EL (cell line): ENCODE data around the gene CACNG4.
A peak's percentile ranks its signal among the peaks of the same experiment; 100 is the strongest.
"Not testable (repeated sequence)": the region's sequence is repeated elsewhere in the genome, so short reads cannot be mapped to it uniquely, and the experiment has no call there.

ENCODE experiments used
- DNase-seq: peaks from one replicate; pipeline ENCODE4 v3.0.0-alpha.2; 2016

Gene CACNG4

DNA sequence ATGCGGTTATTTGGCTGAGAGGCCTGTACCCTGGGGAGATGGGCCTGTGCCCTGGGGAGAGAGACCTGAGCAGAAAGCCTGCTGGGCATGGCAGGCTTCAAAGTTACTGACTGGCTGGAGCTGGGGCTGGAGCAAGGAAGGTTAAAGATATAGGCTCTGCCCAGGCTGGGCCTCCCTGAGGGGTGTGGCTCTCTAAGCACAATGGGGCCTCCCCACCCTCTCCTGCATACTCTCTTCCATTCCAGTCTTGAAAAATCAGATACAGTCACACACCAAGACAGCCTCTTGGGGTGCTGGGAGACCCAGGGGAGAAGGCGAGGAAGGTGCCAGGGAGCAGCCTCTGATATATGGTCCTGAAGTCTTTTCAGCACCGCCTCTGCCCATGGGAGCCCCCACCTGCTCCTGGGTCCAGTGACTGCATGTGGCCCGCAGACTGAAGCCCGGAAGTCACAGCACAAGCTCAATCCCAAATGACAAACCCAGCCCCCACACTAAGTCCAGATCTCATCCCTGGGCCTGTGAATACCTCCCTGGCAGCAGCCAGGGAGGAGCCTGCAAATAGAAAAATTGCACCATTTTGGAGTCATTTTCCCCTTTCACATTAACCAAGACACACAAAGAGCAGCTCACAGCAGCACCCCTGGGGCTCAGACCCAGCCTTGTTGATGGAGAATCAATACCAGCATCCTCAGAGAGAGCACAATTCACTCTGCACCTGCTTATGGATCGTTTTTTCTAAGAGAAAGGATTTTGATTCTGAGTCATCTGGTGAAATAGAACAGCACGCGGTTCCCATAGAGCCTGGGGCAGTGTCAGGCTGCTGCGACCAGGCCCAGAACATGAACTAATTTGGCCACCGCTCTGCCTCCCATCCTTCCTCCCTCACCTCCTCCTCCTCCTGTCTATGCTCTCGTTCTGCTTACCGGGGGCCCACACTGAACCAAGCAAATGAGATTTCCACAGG lies 54.2 kb downstream of the CACNG4 start:
- no peak for DNase-seq

DNA sequence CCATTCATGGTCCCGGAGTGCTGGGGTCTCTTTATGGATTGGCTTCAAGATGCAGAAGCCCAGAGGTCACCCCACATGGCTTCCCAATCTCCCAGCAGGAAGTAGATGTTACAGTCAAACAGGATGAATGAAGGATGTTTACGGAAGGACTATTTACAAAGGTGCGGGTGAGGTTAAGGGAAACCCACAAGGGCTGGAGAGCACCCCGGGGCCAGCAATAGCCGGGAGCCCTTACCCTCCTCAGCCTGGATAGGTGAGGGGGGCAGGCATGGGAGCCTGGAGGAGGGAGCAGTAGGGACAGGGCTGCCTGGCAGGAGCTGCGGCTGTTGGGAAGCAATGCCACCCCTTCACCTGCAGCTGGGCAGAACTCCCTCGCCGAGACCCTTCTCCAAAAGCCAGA lies 55.3 kb downstream of the CACNG4 start:
- DNase-seq = no peak

DNA sequence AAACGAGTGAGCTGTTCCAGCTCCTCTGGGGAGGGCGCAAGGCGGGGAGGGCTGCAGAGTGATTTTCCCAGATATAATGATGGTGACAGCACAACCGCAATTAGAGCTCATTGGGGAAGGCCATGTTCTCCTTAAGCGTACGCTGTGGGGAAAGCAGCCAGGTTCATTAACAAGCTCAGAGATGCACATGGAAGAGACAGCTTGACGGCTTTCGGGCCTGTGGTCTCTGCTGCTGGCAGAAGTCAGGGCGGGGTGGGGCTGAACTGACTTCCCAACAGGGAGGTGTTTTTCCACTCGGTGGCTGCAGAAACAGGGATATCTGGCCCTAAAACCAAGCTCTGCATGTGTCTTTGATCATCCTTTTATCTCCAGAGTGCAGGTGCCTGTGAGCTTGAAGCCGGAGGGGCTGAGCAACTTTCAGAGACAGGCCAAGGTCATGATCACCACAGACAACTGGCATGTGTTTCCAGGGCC lies 55.8 kb downstream of the CACNG4 start:
- DNase-seq = no peak

DNA sequence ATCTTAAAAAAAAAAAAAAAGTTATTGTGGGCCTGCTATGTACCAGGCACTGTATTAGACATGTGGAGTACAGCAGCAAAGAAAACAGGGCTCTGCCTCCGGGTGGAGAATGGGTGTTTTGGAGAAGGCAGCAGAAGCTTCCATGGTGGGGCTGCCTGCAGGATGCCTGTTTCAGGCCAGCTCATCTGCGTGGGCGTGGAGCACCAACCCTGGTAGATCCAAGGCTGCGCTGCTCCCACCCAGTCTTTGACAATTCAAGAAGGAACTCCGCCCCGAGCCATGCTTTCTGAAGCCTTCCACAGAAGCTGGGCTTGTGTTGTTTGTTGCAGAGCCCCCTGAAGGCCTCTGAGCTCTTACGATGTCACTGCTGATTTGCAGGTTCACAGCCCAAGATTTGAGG lies 56.7 kb downstream of the CACNG4 start:
- DNase-seq = no peak

DNA sequence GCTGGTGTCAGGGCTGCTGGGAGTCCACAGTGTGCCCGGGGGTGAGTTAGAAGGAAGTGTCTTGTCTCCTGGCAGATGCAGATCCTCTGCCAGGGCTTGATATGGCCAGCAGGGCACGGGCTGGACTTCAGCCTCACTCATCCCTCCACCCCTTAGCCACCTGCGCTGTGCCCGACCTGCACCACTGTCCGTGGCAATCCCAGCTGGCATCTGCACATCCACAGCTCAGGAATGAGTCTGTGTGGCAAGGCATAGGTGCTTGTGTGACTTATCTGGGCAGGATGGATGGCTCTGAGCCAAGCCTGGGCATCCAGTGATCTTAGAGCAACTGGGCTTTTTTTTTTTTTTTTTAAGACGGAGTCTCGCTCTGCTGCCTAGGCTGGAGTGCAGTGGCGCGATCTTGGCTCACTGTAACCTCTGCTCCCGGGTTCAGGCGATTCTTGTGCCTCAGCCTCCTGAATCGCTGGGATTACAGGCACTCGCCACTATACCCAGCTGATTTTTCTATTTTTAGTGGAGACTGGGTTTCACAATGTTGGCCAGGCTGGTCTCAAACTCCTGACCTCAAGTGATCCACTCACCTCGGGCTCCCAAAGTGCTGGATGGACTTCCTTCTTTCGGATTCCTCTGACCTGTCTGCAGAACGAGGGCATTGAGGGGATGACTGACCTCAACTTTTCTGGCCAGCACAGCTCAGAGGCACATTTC lies 57.4 kb downstream of the CACNG4 start:
- no peak for DNase-seq

DNA sequence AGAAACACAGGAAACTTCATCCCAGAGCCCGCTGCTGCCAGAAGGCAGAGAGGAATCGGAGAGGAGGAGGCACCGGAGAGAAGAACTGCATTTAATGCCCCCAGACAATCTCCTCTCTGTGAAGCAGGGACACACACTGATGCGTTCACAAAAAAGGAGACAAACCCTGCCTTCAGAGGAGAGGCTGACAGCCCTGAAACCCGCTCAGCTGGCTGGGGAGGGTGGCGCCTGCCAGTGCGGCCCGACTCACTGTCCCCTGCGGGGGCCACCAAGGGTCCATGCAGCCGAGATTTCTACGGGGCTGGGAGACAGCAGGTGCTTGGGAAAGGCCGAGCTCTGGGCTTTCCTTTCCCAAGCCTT lies 57.9 kb downstream of the CACNG4 start:
- no peak for DNase-seq

DNA sequence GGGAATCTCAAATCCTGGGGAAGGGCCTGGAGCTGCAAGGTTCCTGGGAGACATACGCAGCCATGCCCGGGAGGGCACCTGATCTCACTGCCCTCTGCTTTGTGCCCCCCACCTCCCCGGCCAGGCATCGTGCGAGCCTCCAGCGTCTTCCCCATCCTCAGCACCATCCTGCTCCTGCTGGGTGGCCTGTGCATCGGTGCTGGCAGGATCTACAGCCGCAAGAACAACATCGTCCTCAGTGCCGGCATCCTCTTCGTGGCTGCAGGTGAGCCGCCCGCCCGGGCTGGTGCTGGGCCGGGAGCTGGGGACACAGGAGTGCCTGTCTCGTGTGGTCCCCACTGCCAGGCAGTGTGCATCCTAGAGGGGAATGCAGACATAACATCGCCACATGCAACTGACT lies 60.2 kb downstream of the CACNG4 start:
- DNase-seq = no peak

DNA sequence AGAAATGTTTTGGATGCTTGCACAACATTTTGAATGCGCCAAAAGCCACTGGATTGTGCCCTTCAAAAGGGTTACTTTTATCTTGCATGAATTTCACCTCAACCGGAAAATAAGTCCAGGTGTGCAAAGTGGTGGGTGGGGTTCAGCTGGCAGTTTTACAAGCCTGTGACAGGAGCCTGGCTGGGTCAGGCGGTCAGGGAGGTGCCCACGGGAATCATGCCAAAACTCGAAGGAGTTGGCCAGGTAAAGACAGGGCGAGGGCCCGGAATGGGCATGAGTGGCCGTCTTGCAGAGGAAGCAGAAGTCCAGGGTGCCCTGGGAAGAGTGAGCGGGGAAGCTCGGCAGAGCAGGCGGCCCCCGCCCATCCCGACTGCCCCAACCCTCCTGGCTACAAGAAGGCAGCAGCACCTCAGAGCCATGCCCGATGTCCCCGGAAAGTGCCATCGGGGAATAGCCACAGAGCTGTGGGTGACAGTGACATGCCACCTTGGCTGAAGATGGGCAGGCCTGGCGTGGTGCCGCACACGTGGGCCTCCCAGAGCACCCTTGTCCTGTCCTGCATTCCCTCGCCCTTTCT lies 60.8 kb downstream of the CACNG4 start:
- no peak for DNase-seq

DNA sequence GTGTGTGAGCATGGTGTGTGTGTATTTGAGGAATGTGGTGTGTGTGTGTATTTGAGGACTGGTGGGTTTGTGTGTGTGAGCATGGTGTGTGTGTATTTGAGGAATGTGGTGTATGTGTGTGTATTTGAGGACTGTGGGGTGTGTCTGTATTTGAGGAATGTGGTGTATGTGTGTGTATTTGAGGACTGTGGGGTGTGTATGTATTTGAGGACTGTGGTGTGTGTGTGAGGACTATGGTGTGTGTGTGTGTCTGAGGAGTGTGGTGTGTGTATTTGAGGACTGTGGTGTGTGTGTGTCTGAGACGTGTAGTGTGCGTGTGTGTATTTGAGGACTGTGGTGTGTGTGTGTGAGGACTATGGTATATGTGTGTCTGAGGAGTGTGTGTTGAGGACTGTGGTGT lies 61.8 kb downstream of the CACNG4 start:
- DNase-seq = no peak

DNA sequence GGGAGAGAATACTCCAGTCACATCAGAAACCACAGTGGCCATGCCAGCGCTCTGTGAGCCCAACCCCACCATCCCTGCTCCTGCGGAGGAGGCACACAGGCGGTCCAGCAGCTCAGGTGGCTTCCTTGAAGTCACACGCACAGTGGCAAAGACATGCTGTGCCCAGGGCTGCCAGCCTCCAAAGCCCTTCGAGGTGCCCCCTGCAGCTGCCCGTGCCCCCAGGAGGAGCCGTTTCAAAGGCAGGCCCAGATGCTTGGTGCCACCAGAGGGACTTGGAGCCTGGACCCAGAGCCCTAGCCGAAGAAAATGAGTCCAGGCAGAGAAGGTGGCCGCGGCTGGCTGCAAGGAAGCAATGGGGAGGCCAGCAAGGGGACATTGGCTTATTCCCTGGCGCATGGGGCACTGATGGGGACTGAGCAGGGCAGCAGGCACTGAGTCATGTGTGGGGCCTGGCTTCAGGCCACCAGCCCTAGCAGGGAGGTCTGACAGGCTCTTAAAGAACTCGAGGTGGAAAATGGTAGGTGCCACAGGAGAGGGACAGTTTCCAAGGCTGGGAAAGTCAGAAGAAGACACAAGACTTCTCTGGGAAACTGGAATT lies 62.6 kb downstream of the CACNG4 start:
- DNase-seq = peak; percentile 20

DNA sequence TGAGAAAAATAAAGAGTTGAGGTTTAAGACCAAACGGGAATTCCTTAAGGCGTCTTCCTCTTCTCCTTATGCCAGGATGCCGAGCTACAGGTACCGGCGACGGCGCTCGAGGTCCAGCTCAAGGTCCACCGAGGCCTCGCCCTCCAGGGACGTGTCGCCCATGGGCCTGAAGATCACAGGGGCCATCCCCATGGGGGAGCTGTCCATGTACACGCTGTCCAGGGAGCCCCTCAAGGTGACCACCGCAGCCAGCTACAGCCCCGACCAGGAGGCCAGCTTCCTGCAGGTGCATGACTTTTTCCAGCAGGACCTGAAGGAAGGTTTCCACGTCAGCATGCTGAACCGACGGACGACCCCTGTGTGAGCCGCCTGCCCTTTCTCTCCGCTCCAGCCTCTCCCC lies 66.1 kb downstream of the CACNG4 start:
- no peak for DNase-seq

DNA sequence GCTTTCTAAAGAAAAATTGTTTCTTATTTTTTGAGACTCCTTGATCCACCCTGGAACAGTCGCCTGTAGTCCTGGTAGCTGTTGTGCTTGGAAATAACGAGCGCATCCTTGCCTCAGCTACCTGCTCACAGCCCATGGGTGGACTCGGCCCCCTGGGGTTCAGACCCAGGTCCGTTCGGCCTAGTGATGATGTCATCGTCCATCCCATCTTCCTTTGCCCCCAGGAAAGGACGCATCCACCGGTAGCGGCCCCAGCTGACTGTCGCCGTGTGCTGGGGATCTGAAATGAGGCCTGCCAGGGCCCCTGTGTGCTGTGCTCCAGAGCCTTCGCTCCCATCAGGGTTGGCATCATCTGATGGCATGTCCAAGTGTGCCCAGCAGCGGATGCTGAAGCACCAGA lies 67.9 kb downstream of the CACNG4 start:
- DNase-seq = no peak

DNA sequence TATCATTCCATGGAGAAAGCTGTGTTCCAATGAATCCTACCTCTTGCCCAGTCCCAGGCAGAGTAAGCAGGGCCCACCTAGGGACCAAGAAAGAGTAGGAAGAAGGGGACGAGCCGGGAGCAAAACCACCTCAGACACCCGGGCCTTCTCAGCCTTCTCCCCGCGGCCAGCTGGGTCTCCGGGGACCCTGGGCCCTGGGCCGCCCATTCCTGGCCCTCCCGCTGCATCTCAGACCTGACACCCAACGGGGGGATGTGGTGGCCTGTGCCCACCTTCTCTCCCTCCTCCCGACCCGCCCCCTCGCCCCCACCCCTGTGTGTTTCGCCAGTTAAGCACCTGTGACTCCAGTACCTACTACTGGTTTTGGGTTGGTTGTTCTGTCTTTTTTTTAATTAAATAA lies 68.5 kb downstream of the CACNG4 start:
- DNase-seq = no peak

DNA sequence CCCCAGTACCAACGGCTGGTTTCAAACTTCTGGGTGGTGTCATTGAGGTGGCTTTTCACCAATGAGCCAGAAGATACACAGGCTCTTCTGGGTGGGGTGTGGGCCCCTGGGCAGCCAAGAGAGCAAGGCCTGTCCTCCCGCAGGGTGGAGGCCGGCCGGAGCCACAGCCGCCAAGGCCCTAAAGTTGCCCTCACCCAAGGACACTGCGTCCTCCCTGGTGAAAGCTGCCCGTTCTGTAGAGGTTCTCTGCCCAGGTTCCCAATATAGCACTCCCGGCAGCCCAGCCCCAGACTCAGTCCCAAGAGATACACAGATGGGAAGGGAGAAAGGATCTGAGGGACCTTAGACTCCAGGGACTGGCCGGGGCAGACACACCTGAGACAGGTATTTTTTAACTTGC lies 69.1 kb downstream of the CACNG4 start:
- DNase-seq = no peak

DNA sequence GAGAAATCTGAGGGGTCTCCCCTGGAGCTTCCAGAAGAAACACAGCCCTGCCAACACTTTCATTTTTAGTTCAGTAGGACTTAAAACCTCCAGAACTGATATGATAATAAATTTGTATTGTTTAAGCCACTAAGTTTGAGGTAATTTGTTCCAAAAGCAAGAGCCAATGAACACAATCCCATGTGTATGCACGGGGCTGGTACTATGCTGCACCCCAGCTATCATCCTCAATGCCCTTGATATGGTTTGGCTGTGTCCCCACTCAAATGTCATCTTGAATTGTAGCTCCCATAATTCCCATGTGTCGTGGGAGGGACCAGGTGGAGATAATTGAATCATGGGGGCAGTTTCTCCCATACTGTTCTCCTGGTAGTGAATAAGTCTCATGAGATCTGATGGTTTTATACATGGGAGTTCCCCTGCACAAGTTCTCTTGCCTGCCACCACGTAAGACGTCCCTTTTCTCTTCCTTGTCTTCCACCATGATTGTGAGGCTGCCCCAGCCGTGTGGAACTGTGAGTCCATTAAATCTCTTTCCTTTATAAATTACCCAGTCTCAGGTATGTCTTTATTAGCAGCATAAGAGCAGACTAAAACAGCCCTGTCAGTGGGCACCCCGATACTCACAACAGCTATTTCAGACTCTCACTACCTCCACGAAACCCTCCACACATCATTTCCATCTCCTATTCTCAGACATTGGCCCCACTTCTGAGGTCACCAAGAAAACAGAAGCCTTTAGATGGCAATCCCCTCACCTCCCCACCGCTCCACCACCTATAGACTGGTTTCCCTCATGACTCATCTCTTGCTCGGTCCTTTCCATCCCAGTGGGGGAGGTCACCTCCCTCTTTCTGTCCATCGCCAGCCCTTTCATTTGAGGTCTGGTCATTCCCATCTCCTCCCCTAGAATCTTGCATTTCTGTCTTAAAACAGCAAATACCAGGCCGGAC lies 70.9 kb downstream of the CACNG4 start:
- DNase-seq = no peak

DNA sequence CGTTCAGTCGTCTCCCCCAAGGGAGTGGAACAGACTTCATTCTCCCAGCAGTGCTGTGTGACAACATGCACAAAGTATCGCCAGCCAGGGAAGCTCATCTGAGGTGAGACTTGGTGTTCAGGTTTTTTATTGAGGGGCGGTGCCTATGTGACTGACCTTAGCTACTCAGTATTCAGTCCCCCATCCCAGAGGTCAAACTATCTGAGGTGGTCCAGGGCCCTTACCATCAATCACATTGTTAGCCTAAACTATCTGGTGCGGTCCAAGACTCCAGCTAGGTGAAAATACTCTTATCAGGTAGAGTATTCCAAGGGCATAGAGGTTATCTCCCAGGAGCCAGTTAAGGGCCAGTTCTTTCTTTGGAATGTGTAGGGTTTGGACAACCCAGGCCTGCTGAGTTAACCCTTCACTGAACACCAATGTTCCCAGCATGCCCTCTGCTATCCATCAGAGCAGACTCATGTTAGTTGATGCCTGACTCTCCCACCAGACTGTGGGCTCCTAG lies 74.4 kb downstream of the CACNG4 start:
- DNase-seq = no peak

DNA sequence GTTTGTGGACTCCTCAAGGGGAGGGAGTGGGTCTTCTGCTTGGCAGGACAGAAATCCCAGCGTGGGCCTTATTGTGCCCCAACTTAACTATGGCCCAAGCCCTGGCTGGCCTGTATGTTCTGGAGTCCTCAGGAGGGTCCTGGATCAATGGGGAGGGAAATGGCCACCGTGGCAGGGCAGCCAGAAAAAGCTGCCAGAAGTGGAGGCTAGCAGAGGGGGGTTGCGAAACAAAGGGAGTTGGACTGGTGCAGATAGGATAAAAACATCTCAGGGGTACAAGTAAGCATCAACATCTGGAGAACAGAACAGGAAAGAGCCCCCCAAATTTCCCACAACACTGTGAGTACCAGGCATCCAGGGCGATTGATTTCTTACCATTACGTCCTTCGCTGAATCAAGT lies 76.1 kb downstream of the CACNG4 start:
- DNase-seq = no peak

DNA sequence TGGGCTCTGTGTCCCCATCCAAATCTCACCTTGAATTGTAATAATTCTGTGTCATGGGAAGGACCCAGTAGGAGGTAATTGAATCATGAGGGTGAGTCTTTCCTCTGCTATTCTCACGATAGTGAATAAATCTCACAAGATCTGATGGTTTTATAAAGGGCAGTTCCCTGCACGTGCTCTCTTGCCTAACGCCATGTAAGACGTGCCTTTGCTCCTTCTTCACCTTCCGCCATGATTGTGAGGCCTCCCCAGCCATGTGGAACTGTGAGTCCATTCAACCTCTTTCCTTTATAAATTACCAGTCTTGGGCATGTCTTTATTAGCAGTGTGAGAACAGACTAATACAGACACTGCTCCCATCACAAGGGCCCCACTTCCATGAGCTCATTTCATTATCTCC lies 76.6 kb downstream of the CACNG4 start:
- DNase-seq = not testable (repeated sequence)

DNA sequence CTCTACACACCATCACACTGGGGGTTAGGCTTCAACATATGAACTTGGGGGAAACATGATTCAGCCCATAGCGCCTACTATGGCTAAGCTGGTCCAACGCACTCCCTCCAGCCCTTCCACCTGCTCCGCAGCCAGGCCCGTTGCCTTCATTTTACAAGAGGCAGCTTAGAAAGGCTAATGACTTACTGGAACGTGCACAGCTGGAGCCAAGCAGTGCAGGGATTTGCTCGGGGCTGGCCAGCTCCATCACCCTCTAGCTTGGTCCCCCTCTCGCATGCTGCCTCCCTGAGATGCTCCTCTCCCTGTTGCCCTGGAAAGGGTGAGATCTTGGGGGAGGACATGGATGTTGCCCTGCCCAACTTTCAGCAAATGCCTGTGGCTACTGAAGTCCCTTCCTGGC lies 77.0 kb downstream of the CACNG4 start:
- no peak for DNase-seq

DNA sequence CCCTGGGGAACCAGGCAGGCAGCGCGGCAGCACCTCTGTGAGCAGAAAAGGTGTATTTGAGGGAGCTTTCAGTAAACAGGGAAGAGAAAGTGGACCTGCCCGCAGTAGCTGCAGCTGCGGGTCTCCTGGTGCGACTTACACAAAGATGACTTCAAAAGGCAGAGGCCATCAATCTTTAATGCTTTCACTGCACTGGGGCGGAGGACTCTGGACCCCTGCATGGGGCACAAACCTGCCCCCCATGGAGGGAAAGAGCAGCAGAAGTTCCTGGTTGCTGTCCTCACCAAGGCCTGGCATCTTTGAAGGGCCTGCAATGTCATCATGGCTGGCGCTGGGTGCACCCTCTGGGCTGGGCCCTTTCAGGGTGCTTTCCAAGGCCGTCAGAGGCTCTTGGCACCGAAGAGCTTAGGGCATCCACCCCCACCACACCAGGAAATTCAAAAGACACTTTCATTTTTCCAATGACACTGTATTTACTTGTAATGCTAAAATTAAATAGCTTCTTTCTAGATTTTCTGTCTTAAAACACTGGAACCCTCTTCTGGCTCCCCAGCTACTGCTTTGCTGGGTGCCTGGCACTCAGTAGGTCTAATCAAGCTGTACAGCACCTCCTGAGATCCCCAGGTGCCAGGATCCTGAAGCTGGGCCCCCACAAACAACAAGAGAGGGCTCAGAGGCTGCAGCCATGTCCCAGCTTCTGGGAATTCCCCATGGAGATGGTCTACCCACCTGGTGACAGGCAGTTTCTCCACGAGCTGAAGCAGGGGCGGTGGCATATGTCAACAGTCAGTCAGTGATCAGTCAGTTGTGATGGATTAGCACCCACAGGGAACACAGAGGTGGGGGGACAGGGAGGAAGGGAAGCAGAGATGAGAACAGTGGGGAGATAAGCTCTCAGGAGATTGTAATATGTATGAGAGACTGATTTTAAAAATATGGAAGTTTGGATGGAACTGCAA lies 77.7 kb downstream of the CACNG4 start:
- DNase-seq = no peak

DNA sequence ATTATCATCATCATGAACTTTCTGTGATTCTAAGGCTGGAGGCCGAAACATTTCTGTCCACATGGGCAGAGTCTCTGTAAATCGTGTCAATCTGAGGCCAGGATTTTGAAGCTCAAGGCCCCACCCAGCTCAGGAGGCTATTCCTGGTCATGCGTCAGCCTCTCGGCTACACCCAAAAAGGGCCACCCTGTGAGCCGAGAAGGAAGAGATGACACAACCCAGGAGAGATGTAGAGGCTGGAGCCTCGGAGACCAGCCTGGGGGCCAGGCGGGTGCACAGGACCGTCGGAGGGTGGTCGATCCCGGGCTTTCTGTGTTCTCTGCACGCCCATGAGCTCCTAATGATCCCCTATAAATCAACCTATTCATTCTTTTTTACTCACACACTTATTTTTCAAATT lies 78.8 kb downstream of the CACNG4 start:
- no peak for DNase-seq
